Measurements from ENCODE around the gene HAVCR2.
A peak's percentile ranks its signal among the peaks of the same experiment; 100 is the strongest.

HAVCR2 gene

DNA sequence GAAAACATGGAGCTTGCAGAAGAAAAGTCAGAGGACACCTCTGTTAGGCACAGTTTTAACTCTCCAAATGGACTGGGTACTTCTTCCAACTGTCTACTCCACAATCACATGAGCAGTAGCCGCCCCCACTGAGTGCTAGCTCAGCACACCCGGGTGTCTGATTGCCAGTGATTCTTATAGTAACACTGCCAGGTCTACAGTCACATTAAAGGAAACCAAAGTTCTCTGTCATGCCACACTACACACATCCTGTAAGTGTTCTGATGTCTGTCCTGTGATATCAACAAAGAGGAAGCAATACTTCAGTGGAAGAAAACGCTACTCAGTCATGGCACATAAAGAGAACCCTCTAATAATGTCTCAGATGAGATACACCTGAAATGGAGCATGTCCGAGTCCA lies at the start of gene HAVCR2:
Gene HAVCR2, minus strand, starts transcription at position 69 of the 400 bp plus-strand sequence. Its CDS starts 61 bp downstream, at position 8.
- DNase-seq (ENCODE audit: low read depth in 2 of 2): peak in 1 of 2 donors; percentile 6

DNA sequence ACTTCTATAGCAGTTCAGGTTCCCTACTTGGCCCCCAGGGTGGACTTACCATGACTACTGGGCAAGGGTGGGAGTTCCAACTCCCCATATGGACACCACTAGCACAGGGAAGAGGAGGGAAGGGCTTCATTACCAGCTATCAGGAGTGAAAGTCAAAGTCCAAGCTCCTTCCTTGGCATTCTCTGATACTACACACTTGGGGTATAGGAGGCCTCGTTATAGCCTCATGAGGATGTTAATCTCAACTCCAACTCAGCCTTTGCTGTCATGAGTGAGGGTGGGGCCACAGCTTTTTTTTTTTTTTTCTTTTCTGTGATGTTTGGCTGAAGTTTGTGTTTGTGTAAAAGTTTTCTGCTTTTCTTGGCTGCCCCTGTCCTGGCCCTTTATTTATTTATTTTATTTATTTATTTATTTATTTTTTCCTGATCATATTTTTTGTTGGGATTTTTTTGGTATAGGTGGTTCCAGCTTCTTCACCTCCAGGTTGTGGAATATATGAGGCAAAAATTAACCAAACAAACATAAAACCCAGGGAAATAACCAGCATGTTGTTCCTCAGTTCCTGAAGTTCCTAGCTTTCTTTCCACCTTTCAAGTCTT lies 48.5 kb upstream of the HAVCR2 start:
- DNase-seq (ENCODE audit: low read depth in 2 of 2): no peak

DNA sequence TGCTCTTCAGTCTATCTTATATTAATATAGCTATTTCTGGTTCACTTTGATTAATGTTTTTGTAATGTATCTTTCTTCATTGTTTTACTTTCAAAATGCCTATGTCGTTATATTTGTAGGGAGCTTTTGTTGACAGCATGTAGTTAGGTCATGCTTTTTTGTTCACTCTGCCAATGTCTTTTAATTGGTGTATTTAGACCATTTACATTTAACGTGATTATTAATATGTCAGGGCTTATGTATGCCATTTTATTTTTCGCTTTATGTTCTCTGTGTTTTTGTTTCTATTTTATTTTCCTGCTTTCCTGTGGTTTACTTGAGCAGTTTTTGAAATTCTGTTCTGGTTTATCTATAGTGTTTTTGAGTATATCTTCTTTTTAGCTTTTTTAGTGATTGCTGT lies 46.5 kb upstream of the HAVCR2 start:
- DNase-seq (ENCODE audit: low read depth in 2 of 2): no peak

- no peak for DNase-seq (ENCODE audit: low read depth in 2 of 2)
These were observed 42.2 kb upstream of the HAVCR2 start for GRCh38 chr5:157150995-157151394.

DNA sequence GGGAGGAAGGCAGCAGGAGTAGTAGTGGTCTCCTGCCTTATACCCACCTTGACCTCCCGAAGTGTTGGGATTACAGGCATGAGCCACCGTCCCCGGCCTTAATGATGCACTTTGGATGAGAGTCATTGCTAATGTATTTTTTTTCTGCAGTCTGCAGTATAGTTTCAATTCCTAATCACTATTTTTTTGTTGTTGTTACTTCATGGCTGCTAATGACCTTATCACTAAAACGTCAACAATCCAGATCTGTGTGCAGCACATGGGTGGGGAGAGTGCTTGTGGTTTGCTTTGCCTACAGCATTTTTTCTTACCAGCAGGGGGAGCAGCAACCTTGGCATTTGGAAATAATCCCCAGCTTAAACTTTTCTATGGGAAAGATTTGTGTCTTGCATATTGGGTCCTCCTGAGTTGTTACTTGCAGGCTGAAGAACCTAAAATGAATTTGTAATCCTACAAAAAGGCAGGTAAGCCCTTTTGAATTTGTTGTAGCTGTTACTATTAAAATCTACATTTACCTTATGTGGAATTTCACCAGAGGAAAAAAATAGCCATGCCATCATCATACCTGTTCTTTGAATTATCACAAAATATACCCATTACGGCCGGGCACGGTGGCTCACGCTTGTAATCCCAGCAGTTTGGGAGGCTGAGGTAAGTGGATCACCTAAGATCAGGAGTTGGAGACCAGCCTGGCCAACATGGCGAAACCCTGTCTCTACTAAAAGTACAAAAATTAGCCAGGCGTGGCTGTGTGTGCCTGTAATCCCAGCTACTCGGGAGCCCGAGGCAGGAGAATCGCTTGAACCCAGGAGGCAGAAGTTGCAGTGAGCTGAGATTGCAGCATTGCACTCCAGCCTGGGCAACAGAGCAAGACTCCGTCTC lies 40.1 kb upstream of the HAVCR2 start:
- DNase-seq (ENCODE audit: low read depth in 2 of 2): peak; percentile 59 to 86

DNA sequence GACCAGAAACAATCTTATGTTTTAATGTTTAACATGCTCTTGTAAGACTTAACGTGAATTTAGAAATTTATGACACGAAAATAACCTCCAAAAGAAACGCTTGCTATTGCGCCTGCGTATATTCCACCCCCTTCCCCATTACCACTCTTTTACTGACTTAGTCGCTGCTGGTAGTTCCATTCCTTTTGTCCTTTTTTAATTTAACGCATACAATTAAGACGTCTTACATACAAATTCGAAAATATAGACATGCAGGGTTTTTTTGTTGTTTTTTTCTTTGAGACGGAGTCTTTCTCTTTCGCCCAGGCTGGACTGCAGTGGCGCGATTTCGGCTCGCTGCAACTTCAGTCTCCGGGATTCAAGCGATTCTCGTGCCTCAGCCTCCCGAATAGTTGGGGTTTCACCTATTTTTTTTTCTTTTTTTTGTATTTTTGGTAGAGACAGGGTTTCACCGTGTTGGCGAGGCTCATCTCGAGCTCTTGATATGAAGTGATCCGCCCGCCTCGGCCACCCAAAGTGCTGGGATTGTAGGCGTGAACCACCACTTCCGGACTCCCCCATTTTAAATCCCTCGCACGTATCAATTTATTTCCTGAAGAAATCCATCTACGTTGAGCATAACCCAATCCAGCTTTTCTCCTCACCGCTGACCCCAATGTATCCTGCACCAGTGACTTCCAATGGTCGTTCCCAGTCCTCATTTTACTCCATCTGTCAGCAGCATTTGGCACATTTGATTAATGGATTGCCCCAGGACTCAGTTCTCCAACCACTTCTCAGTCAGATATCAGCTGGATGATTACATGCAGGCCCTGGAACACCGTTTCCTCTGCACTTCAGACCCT lies 34.5 kb upstream of the HAVCR2 start:
- DNase-seq (ENCODE audit: low read depth in 2 of 2): peak in 1 of 2 donors; percentile 28

- peak; percentile 68 to 87 for DNase-seq (ENCODE audit: low read depth in 2 of 2)
These were observed 33.7 kb upstream of the HAVCR2 start, which contains the start of gene MED7 for GRCh38 chr5:157142317-157143126. TSS of gene MED7 (minus strand) at chr5:157142865. CDS start at chr5:157139431, 3,434 bp downstream.

GRCh38 chr5:157137691-157138090 lies 28.8 kb upstream of the HAVCR2 start:
- no peak for DNase-seq (ENCODE audit: low read depth in 2 of 2)

DNA sequence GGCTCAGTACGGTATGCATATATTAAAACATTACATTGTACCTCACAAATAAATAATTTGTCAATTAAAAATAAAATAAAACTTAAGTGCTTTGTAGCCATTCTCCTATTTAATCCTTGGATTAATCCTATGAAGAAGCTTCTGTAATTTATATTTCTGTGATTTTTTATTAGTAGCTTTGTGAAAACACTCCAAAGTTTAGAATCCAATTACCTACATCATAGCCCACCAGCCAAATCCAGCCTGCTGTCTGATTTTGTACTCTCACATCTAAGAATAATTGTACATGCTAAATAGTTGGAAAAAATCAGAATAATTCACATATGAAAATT lies 23.4 kb upstream of the HAVCR2 start:
- no peak for DNase-seq (ENCODE audit: low read depth in 2 of 2)

- no peak for DNase-seq (ENCODE audit: low read depth in 2 of 2)
These were observed 22.1 kb upstream of the HAVCR2 start for GRCh38 chr5:157130925-157131324.

DNA sequence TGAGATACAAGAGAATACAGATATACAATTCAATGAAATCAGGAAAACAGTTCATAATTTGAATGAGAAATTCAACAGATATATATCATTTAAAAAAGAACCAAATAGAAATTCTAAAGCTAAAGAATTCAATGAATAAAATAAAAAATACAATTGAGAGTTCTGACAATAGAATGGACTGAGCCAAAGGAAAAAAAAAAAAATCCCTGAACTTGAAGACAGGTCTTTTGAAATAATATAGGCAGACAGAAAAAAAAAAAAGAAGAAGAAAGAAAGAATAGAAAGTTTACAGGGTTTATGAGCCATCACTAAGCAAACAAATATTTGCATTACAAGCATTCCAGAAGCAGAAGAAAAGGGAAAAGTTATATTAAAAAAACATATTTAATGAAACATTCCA lies 12.9 kb upstream of the HAVCR2 start:
- no peak for DNase-seq (ENCODE audit: low read depth in 2 of 2)

GRCh38 chr5:157120102-157120501 lies 11.3 kb upstream of the HAVCR2 start:
- no peak for DNase-seq (ENCODE audit: low read depth in 2 of 2)

DNA sequence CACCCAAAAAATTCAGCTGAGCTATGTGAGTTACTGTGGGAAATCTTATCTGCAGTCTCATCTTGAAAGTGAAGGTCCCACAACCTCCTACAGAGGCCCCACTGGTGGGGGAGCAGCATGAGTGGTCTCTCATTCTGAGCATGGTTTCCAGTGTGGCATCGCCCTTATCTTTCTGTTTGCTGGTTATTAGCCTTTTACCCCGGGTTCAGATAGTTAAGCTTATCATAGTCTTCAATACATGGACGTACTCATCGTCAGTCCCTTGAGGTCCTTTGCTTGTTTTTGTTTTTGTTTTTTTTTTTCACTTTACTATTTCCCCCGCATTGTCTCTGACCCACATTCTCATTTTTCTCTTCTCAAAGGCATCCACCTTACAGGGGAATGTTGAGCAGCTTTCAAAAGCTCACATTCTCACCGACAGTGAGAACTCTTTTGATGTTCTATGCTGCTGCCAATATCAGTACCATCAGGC lies 7.7 kb upstream of the HAVCR2 start:
- DNase-seq (ENCODE audit: low read depth in 2 of 2): peak in 1 of 2 donors; percentile 6

DNA sequence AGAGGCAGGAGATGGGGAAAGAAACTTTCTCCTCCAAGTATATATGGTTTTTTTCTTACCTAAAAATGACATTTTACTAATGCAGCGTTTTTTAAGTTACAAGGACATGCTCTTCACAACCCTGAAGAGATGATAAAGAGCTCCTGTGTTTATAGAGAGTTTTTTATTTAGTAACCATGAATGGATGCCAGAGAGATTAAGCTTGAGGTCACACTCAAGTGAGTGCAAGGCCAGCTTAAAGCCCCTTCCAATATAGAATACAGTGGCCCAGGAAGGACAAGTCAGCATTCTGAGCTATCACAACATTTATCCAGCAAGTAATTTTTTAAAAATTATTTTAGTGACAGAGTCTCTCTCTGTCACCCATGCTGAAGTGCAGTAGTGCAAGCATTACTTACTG lies 6.7 kb upstream of the HAVCR2 start:
- DNase-seq (ENCODE audit: low read depth in 2 of 2): no peak

- DNase-seq (ENCODE audit: low read depth in 2 of 2): no peak
These were observed 6.2 kb upstream of the HAVCR2 start for GRCh38 chr5:157115012-157115411.

DNA sequence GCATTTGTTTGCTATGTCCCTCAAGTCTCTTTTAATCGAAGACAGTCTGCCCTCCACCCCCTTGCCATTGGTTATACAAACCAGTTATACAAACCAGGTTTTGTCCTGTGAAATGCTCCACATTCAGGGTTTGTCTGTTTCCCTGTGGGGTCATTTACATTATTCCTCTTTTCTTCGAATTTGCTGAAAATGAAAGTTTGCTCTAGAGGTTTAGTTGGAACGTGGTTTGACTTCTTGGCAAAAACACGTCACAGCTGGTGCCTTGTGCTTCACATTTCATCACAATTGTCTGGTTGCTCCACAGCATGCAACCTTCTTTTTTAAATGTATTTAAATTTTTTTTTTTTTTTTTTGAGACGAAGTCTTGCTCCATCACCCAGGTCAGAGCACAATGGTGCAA lies 4.2 kb upstream of the HAVCR2 start:
- DNase-seq (ENCODE audit: low read depth in 2 of 2): no peak

DNA sequence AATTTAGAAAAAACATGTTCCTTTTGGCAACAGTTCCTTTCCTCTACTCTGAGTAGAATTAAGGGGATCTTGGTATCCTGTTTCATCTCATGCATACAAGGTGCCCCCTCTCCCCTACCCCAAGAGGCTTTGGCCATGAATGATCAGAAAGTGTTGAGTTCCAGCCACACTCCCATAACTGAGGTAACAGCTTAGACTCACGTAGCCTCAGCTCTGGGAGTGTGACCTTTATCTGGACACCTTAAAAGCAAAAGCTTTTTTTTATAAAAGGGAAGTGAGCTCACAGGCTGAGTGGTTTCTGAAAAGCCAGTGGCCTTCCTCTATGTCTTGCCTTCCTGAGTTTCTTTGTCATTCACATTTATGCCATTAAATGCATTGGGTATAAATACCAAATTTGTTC lies 900 bp upstream of the HAVCR2 start:
- no peak for DNase-seq (ENCODE audit: low read depth in 2 of 2)

GRCh38 chr5:157107508-157107907 lies 1.3 kb downstream of the HAVCR2 start:
- no peak for DNase-seq (ENCODE audit: low read depth in 2 of 2)

GRCh38 chr5:157106630-157107461 lies 2.0 kb downstream of the HAVCR2 start:
- no peak for DNase-seq (ENCODE audit: low read depth in 2 of 2)

DNA sequence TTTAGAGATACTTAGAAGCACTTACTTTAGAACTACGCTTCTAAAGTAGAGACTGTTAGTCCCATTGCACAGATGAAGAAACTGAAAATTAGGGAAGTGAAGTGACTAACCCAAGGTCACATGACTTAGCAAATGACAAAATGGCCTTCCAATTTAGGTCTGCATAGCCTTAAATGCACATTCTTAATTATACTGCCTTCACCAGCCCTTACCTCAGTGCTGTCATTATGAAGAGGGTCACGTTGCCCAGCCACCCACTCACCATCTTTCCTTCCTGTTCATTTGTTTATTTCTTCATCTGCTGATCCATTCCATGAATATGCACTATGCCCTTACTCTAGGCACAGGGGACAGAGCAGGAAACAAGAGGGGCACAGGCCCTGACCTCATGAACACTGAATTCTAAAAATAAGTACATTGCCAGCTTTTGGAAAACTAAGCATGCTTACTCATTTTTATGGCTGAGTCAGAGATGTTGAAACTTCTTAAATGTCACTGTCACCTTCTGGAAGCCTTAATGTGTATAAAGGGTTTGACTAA lies 8.6 kb downstream of the HAVCR2 start:
- no peak for DNase-seq (ENCODE audit: low read depth in 2 of 2)

Data from stimulated activated CD4-positive, alpha-beta T cell treated with anti-CD3 and anti-CD28 coated beads, Interleukin-1b, Interleukin-23, amount 100 ng/mL, for 4 hours (primary cell).